Activated CD8-positive, alpha-beta memory T cell treated with anti-CD3 and anti-CD28 coated beads, Interleukin-2, amount 10 ng/mL, durations not matched to agents 7 days and 5 days (primary cell): Measurements from ENCODE around the gene NKPD1. TPM values are rescaled to one million over a fixed set of nuclear protein-coding genes. Genes with fewer than 3 reads are reported as not detected.

Experiments
- ATAC-seq: fragments of 150-1000 bp; cut with Tn5 transposase; one replicate; pipeline ENCODE4 v1.10.0; 2021; ENCODE audit warnings: moderate library complexity
- CTCF ChIA-PET: fragments of 350-600 bp; sonication (Branson Sonifier 250); formaldehyde crosslinking; loops from one replicate; lab custom pipeline; 2021; ENCODE audit warnings: antibody characterized with exemption; lab: Charles Lee
- DNase-seq: peaks from one replicate; pipeline ENCODE4 v3.0.0-alpha.2; 2020
- H3K27ac Mint-ChIP-seq: one replicate; pipeline ENCODE4 v1.8.0; 2021; ENCODE audit warnings: mild to moderate bottlenecking, mixed read lengths
- H3K27me3 Mint-ChIP-seq: one replicate; pipeline ENCODE4 v1.8.0; 2021; ENCODE audit warnings: mixed read lengths
- H3K36me3 Mint-ChIP-seq: one replicate; pipeline ENCODE4 v1.8.0; 2021; ENCODE audit warnings: mild to moderate bottlenecking, mixed read lengths
- H3K4me1 Mint-ChIP-seq: one replicate; pipeline ENCODE4 v1.8.0; 2021; ENCODE audit warnings: mixed read lengths
- H3K4me3 Mint-ChIP-seq: one replicate; pipeline ENCODE4 v1.8.0; 2021; ENCODE audit warnings: mild to moderate bottlenecking, moderate library complexity, mixed read lengths
- H3K9me3 Mint-ChIP-seq: one replicate; pipeline ENCODE4 v1.8.0; 2022; ENCODE audit warnings: low read depth, mixed read lengths
- total RNA-seq, 2 experiments: library from RNA; stranded (reverse); gene quantifications; one replicate each; pipeline ENCODE4 v1.2.3, GENCODE V29; 2021

Gene NKPD1
- total RNA-seq, 2 experiments from 2014 or later: 0.14 to 0.18 TPM

DNA sequence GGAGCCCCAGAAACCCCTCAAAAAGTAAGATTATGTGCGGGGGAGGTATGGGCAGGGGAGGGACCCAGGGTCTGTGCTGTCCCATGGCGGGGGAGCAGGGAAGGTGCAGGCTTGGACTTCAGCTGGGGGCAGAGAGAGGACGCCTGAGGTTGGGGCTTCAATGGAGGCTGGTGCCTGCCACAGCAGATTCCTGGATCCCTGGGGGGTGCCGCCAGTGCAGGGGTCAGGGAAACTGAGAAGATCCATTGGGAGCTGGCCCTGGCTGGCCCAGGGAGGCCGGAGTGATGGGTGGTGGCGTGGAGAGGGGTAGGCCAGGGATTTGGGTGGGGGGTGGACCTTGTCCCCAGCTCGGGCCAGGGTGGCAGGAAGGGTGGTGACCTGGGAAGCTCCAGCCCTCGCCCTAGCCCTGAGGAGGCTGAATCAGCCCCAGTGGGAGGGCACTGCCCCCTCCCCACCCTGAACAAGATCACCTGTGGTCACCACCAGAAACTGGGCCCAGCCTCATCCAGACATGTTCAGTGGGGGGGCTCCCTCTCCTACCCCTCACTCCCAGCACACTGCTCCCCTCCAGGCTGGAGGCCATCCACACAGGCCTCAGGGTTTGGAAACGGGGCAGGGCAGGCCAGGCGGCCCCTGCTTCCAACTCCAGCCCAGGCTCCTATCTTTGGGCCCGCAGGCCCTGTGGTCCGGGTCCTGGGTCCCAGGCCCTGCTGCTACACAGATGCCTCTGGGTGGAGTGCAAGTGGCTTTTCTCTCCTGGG lies 1.4 kb downstream of the NKPD1 start:
- peaks cover 12% of the 10 kb centered on the region for H3K4me1 Mint-ChIP-seq
- ATAC-seq (no peak), DNase-seq (no peak)
- CTCF ChIA-PET: interaction anchor here (1.1 kb wide), 1 partner anchor 90 kb away, joined by 3 read pairs; no protein-coding TSS in a partner anchor
- no peaks in the 10 kb centered on the region for H3K36me3 Mint-ChIP-seq
- no peak overlapping the region for H3K27ac Mint-ChIP-seq
- H3K9me3 Mint-ChIP-seq: no peaks in the 10 kb centered on the region
- no peak overlapping the region for H3K4me3 Mint-ChIP-seq
- peaks cover 17% of the 10 kb centered on the region for H3K27me3 Mint-ChIP-seq

- peaks cover 24% of the 10 kb centered on the region for H3K27me3 Mint-ChIP-seq
- peaks cover 11% of the 10 kb centered on the region for H3K4me1 Mint-ChIP-seq
- H3K9me3 Mint-ChIP-seq: no peaks in the 10 kb centered on the region
- ATAC-seq: no peak
- no peak for DNase-seq
- H3K4me3 Mint-ChIP-seq: no peak overlapping the region
- no peak overlapping the region for H3K27ac Mint-ChIP-seq
- H3K36me3 Mint-ChIP-seq: no peaks in the 10 kb centered on the region
- CTCF ChIA-PET: interaction anchor here (1.0 kb wide), 1 partner anchor 180 kb away, joined by 3 read pairs; no protein-coding TSS in a partner anchor
Measured at GRCh38 chr19:45158503-45159209, 2.1 kb downstream of the NKPD1 start.

DNA sequence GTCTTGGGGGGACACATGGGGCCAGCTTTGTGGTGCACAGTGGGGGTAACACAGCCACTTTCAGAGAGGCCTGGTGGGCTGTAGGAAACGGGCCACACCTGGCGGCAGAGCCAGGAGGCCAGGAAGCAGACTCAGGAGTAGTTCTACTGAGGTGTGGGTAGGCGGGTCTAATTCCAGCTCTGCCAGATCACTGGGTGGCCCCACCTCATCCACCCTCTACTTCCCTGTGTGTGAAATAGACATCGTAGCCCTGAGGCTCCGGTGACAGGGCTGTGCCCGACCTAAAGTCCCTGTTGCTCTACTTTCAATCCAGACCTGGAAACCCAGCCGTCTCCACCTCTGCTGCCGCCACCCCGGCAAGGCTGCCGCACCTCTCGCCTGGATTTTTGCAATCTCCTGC lies 4.0 kb downstream of the NKPD1 start:
- Mint-ChIP-seq H3K36me3 (peaks cover 5% of the 10 kb centered on the region), H3K4me1 (peaks cover 16% of the 10 kb centered on the region), H3K27me3 (peaks cover 32% of the 10 kb centered on the region), H3K9me3 (no peaks in the 10 kb centered on the region), H3K4me3 (no peak overlapping the region), H3K27ac (no peak overlapping the region)
- DNase-seq (no peak), ATAC-seq (no peak)
- CTCF ChIA-PET: no interaction called here

DNA sequence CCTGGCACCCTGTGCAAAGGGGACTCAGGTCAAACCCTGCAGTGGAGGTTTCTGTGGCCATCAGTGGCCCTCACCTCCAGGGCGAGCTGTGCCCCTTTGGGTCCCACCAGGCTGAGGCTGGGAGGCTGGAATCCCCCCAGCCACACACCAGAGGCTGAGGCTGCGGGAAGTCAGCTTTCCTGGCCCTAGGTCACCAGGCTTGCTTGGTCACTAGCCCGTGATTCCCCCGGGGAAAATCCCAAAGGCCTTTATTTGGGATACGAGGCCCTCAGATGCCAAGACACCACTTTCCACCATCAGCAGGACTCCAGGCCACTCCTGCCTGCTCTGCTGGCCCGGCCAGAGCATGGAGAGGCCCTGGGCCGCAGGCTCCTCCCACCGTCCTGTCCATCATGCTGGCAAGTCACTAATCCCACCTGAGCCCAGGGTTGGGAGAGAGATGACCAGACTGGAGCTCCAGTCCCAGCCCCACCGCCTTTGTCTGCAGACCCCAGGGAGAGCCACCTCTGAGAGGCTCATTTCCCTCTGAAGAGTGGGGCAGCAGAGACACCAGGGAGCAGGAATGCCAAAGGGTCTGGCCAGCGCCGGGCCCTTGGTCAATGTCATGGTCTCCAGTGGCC lies 4.7 kb downstream of the NKPD1 start:
- H3K36me3 Mint-ChIP-seq: peaks cover 5% of the 10 kb centered on the region
- H3K9me3 Mint-ChIP-seq: no peaks in the 10 kb centered on the region
- DNase-seq: no peak
- ATAC-seq: no peak
- no peak overlapping the region for H3K4me3 Mint-ChIP-seq
- H3K27me3 Mint-ChIP-seq: peaks cover 36% of the 10 kb centered on the region
- peaks cover 19% of the 10 kb centered on the region for H3K4me1 Mint-ChIP-seq
- CTCF ChIA-PET: interaction anchor here (0.6 kb wide), 1 partner anchor 11 kb away, joined by 3 read pairs; no protein-coding TSS in a partner anchor
- H3K27ac Mint-ChIP-seq: no peak overlapping the region

GRCh38 chr19:45154064-45154827 lies 6.5 kb downstream of the NKPD1 start:
- no peak for ATAC-seq

GRCh38 chr19:45153339-45154063 lies 7.3 kb downstream of the NKPD1 start:
- peak overlapping the region; percentile 28 for H3K27ac Mint-ChIP-seq
- CTCF ChIA-PET: interaction anchor here (0.8 to 1.9 kb wide), 8 partner anchors 10 to 94 kb away, joined by 3 to 6 read pairs (median 4); partner anchors contain the start of gene TRAPPC6A
- H3K4me3 Mint-ChIP-seq: peak overlapping the region; percentile 61
- peaks cover 36% of the 10 kb centered on the region for H3K27me3 Mint-ChIP-seq
- ATAC-seq: peak; percentile 26
- peaks cover 5% of the 10 kb centered on the region for H3K36me3 Mint-ChIP-seq
- H3K9me3 Mint-ChIP-seq: no peaks in the 10 kb centered on the region
- peaks cover 25% of the 10 kb centered on the region for H3K4me1 Mint-ChIP-seq
- DNase-seq: peak; percentile 45

More at GRCh38 chr19:45154064-45154827, 6.5 kb downstream of the NKPD1 start:
- peaks cover 23% of the 10 kb centered on the region for H3K4me1 Mint-ChIP-seq
- H3K4me3 Mint-ChIP-seq: peak overlapping the region; percentile 30
- H3K36me3 Mint-ChIP-seq: peaks cover 5% of the 10 kb centered on the region
- H3K27me3 Mint-ChIP-seq: peaks cover 36% of the 10 kb centered on the region
- peak overlapping the region; percentile 28 for H3K27ac Mint-ChIP-seq
- H3K9me3 Mint-ChIP-seq: no peaks in the 10 kb centered on the region
- no peak for DNase-seq
- CTCF ChIA-PET: interaction anchor here (0.8 to 1.2 kb wide), 3 partner anchors 10 to 17 kb away, joined by 3 to 4 read pairs (median 4); no protein-coding TSS in a partner anchor

DNA sequence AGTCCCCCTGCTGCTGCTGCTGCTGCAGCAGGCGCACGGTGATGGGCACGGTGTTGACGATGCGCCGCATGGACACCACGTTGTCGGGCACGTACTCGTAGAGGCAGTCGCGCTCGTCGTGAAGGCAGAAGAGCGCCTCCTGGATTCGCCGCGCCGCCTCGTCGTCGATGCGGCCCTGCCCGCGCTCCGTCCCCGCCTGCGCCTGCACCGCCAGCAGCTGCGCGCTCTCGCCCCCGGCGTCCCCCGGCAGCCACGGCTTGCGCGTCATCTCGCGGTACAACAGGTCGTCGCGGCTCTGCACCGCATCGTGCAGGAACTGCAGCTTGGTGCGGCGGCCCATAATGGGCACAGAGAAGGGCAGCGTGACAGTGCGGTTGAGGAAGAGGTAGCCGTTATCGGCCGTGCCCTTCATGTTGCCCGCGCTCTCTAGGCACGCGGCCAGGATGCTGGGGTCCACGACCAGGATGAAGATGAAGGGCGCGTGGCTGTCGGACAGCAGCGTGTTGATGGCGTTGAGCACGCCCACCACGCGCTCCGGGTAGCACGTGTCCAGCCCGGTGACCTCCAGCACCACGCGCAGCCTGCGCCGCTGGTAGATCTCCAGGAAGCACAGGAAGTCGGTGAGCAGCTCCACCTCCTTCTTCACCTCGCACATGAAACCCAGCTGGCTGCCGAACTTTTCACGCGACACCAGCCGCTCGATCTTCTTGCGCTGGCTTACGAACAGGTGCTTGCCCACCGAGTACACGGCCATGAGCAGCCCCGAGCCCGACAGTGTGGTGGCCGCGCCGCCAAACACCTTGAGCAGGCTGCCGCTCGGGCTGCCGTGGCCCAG lies 8.1 kb downstream of the NKPD1 start:
- ATAC-seq (peak; percentile 67), DNase-seq (peak; percentile 70)
- H3K27ac Mint-ChIP-seq: peak overlapping the region; percentile 43
- H3K4me3 Mint-ChIP-seq: peak overlapping the region; percentile 61
- H3K36me3 Mint-ChIP-seq: peaks cover 5% of the 10 kb centered on the region
- H3K27me3 Mint-ChIP-seq: peaks cover 36% of the 10 kb centered on the region
- CTCF ChIA-PET: interaction anchor here (0.8 to 1.9 kb wide), 10 partner anchors 9 to 96 kb away, joined by 3 to 6 read pairs (median 4); partner anchors contain the start of gene TRAPPC6A
- H3K9me3 Mint-ChIP-seq: no peaks in the 10 kb centered on the region
- peaks cover 25% of the 10 kb centered on the region for H3K4me1 Mint-ChIP-seq

DNA sequence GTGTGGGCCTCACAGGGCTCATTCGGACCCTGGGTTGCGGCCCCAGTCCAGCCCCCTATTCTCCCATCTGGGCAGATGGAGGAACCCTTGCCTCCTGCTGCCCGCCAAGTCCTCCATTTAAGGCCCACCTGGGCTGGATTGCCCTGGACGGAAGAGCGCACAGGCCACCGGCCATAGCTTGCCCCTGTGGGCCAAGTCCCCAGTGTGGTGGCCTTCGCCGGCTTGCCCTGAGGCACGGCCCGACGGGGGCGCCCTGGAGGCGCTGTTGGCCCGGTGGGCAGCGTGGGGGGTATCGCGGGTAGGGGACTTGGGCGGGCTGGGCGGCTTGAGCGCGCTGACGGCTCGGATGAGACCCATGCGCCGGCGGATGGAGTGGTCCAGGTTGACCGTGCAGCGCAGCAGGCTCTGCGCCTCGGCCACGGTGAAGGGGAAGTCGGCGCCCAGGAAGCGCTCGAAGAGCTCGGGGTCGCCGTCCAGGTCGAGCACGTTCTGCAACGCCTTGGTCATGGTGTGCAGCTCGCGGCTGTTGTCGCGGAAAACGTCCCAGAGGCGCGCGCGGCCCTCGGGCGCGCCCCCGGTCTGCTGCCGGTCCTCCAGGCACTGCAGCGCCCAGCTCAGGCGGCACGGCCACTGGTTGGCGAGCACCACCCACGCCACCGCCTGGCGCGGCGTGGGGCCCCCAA lies 8.8 kb downstream of the NKPD1 start:
- DNase-seq (no peak), ATAC-seq (no peak)
- Mint-ChIP-seq H3K27me3 (peaks cover 32% of the 10 kb centered on the region), H3K9me3 (no peaks in the 10 kb centered on the region), H3K27ac (no peak overlapping the region), H3K4me3 (no peak overlapping the region), H3K4me1 (peaks cover 25% of the 10 kb centered on the region), H3K36me3 (peaks cover 5% of the 10 kb centered on the region)
- CTCF ChIA-PET: interaction anchor here (1.3 to 1.9 kb wide), 5 partner anchors 29 to 97 kb away, joined by 3 to 6 read pairs (median 3); no protein-coding TSS in a partner anchor

DNA sequence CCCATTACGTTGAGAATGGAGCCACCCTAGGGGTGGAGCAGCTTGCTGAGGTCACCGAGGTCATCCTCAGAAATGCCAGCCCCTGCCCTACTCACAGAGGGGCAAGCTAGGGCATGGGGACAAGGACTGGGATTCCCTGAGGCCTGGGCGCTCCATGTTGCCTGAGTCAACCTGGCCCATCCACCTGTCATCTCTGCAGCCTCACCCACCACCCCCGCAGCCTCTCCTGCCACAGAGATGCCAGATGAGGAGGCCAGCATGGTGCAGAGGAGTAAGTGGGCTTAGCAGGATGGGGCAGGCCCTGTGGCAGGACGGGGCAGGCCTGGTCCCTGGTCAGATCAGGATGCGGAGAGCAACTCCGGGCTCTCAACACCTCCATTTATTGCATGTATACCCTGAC lies 9.5 kb downstream of the NKPD1 start:
- CTCF ChIA-PET: interaction anchor here (1.6 to 2.7 kb wide), 2 partner anchors 26 to 97 kb away, joined by 4 to 8 read pairs; no protein-coding TSS in a partner anchor
- H3K4me1 Mint-ChIP-seq: peaks cover 25% of the 10 kb centered on the region
- no peaks in the 10 kb centered on the region for H3K9me3 Mint-ChIP-seq
- H3K36me3 Mint-ChIP-seq: peaks cover 5% of the 10 kb centered on the region
- no peak overlapping the region for H3K27ac Mint-ChIP-seq
- no peak overlapping the region for H3K4me3 Mint-ChIP-seq
- H3K27me3 Mint-ChIP-seq: peaks cover 31% of the 10 kb centered on the region
- no peak for ATAC-seq
- no peak for DNase-seq

DNA sequence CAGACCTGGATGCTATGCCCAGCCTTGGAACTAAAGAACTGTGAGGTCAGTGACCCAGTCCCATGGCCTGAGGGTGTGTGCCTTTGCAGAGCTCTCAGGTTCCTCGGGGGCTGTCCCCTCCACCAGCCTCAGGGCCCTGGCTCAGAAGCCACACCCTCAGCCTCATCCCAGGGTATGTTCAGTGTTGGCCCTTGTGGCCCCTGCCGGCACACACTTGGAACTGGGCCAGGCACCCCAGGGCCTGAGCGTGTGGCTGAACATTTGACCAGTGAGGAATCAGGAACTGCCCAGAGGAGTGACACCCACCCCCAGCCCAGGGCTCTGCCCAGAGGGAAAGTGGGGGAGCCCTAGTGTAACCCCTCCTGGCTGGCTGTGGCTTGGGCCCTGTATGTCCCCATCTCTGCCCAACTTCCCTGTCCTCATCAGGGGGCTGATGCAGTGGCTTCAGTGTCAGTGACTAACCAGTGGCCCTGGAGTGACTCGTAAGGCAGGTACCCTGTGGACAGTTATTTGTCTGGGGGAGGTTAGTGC lies 10.0 kb downstream of the NKPD1 start:
- no peak overlapping the region for H3K27ac Mint-ChIP-seq
- ATAC-seq (no peak), DNase-seq (no peak)
- peaks cover 5% of the 10 kb centered on the region for H3K36me3 Mint-ChIP-seq
- H3K4me1 Mint-ChIP-seq: peaks cover 25% of the 10 kb centered on the region
- no peaks in the 10 kb centered on the region for H3K9me3 Mint-ChIP-seq
- H3K4me3 Mint-ChIP-seq: no peak overlapping the region
- CTCF ChIA-PET: interaction anchor here (1.9 to 2.7 kb wide), 3 partner anchors 16 to 31 kb away, joined by 4 to 8 read pairs (median 6); no protein-coding TSS in a partner anchor
- H3K27me3 Mint-ChIP-seq: peaks cover 31% of the 10 kb centered on the region

- H3K27me3 Mint-ChIP-seq: peaks cover 25% of the 10 kb centered on the region
- no peak for ATAC-seq
- no peak for DNase-seq
- H3K27ac Mint-ChIP-seq: no peak overlapping the region
- no peaks in the 10 kb centered on the region for H3K9me3 Mint-ChIP-seq
- CTCF ChIA-PET: interaction anchor here (1.4 to 2.7 kb wide), 4 partner anchors 16 to 189 kb away, joined by 4 to 8 read pairs (median 5); no protein-coding TSS in a partner anchor
- peaks cover 23% of the 10 kb centered on the region for H3K4me1 Mint-ChIP-seq
- H3K4me3 Mint-ChIP-seq: no peak overlapping the region
- H3K36me3 Mint-ChIP-seq: peaks cover 5% of the 10 kb centered on the region
Measured at GRCh38 chr19:45150180-45150579, 10.6 kb downstream of the NKPD1 start.
